HG02610 (cell line): ENCODE results near the gene NDUFA13.
"Not testable (repeated sequence)": the region's sequence is repeated elsewhere in the genome, so short reads cannot be mapped to it uniquely, and the experiment has no call there.

Experiments
- ATAC-seq: cut with Tn5 transposase; IDR thresholded peaks from one replicate; pipeline ENCODE4 v1.9.1; 2021; ENCODE audit warnings: mild to moderate bottlenecking, moderate library complexity; ENCODE audit not compliant: unreplicated experiment

NDUFA13 gene

GRCh38 chr19:19515642-19516519 lies at the start of gene NDUFA13:
NDUFA13 (plus strand) TSS chr19:19516225; CDS start chr19:19516239, 14 bp downstream.
- ATAC-seq = peak; percentile 82

- no peak for ATAC-seq
These were observed 47.5 kb upstream of the NDUFA13 start for GRCh38 chr19:19468424-19469050.

GRCh38 chr19:19470579-19470978 lies 45.4 kb upstream of the NDUFA13 start:
- no peak for ATAC-seq

GRCh38 chr19:19471682-19472081 lies 44.3 kb upstream of the NDUFA13 start:
- no peak for ATAC-seq

GRCh38 chr19:19472106-19472505 lies 43.9 kb upstream of the NDUFA13 start:
- not testable (repeated sequence) for ATAC-seq

GRCh38 chr19:19475015-19475765 lies 40.8 kb upstream of the NDUFA13 start:
- no peak for ATAC-seq

- ATAC-seq = no peak
These were observed 39.9 kb upstream of the NDUFA13 start for GRCh38 chr19:19475849-19476828.

GRCh38 chr19:19477705-19478383 lies 38.2 kb upstream of the NDUFA13 start:
- ATAC-seq = no peak

GRCh38 chr19:19480688-19481087 lies 35.3 kb upstream of the NDUFA13 start:
- ATAC-seq = peak; percentile 38

- ATAC-seq = no peak
These were observed 33.0 kb upstream of the NDUFA13 start for GRCh38 chr19:19482809-19483596.

GRCh38 chr19:19485161-19485997 lies 30.6 kb upstream of the NDUFA13 start:
- ATAC-seq = no peak

- no peak for ATAC-seq
These were observed 30.1 kb upstream of the NDUFA13 start for GRCh38 chr19:19485998-19486290.

GRCh38 chr19:19486343-19487076 lies 29.5 kb upstream of the NDUFA13 start:
- no peak for ATAC-seq

GRCh38 chr19:19487077-19487949 lies 28.7 kb upstream of the NDUFA13 start:
- ATAC-seq = no peak

- ATAC-seq = no peak
These were observed 27.8 kb upstream of the NDUFA13 start for GRCh38 chr19:19487950-19488874.
